ENCODE data around the gene MAP2K3.

The MAP2K3 gene

GRCh38 chr17:21284319-21285163 is at the start of gene MAP2K3:
TSS of gene MAP2K3 (plus strand) at chr17:21284711. CDS start at chr17:21284921, 210 bp downstream.
- peak; percentile 99 to 100 for DNase-seq

DNA sequence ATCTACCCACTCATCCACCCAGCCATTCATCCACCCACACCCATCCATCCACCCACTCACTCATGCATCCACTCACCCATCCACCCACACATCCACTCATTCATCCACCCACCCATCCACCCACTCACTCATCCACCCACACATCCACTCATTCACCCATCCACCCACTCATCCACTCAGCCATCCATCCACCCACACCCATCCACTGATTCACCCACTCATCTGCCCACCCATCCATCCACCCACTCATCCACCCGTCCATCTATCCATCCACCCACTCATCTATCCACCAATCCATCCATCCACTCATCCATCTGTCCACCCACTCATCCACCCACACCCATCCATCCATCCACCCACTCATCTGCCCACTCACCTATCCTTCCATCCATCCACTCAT is 48.6 kb upstream of the MAP2K3 start:
- DNase-seq = no peak

DNA sequence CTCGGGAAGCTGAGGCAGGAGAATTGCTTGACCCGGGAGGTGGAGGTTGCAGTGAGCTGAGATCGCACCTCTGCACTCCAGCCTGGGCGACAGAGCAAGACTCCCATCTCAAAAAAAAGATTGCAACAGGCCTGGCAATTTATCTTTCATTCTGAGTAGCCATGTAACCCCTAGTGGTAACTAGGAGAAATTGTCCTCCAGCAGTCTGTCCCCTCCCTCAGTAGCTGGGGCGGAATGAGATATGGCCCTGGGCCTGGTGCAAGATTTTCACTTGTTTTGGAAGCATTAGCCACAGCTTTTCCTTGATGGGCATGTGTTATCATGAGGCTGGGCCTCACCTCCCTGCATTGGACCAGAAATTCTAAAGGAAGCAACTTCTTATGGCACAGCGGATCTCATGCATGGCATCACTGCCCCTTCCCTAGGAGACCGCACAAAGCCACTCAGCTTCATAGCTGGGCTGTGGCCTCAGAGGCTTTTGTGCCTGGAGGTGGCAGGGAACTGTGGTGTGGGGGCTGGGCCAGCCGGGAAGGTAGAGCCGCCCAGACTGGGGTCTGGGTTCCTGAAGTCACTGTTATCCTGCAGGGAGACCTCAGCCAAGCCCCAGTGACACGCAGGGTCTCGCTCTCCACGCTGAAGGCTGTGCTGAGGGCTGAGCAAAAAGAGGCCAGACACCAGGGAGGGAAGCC is 44.7 kb upstream of the MAP2K3 start:
- DNase-seq = peak in 1 of 2 experiments; percentile 11

DNA sequence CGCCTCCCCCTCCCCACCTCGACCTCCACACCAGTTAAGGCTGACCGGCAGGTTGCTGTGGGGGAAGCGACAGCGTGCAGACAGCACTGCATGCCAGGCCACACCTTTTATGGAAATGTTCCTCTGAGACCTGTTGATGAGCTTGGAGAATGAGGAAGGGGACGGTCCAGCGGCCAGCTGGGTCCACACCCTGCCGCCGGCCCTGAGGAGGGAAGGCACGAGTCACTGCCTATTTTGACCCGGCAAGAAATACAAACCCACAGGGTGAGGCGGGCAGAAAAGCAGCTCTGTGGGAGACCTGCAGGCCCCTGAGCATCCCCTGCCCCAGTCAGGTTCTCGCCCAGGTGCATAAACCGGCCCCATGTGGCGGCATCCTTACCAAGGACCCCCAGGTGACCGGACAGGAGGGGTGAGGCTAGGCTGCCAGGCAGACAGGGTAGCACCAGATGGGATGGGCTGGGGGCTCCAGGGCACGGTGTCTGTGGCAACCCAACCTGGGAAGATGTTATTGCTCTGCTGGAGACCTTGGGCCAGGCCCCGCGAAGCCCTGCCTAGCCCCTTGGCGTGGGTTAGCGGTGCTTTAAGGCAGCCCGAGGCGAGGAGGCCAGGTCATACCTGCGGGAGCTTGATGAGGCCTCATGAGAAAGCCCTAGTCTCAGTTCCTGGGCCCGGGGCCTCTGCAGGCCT is 44.0 kb upstream of the MAP2K3 start:
- no peak for DNase-seq

DNA sequence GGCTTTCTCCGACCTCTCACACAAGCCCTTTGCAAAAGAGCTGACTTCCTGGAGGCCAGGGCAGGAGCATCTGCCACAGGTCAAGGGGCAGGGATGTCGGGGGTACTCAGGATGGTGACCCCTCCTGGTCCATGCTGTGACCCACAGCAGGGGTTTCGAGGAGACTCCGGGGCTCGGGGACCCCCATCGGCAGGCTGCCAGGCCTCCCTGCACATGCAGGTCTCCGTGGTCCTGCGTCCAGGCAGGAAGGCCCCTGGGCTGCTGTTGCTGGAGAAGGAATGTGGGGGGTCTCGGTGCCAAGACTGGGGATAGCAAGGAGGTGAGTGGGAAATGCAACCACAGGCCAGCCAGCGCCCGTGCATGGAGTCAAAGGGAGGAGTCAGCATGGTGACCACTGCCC is 42.9 kb upstream of the MAP2K3 start:
- no peak for DNase-seq

GRCh38 chr17:21242026-21242697 is 42.3 kb upstream of the MAP2K3 start:
- DNase-seq = no peak

- DNase-seq = no peak
These were observed 41.6 kb upstream of the MAP2K3 start for GRCh38 chr17:21242780-21243515.

DNA sequence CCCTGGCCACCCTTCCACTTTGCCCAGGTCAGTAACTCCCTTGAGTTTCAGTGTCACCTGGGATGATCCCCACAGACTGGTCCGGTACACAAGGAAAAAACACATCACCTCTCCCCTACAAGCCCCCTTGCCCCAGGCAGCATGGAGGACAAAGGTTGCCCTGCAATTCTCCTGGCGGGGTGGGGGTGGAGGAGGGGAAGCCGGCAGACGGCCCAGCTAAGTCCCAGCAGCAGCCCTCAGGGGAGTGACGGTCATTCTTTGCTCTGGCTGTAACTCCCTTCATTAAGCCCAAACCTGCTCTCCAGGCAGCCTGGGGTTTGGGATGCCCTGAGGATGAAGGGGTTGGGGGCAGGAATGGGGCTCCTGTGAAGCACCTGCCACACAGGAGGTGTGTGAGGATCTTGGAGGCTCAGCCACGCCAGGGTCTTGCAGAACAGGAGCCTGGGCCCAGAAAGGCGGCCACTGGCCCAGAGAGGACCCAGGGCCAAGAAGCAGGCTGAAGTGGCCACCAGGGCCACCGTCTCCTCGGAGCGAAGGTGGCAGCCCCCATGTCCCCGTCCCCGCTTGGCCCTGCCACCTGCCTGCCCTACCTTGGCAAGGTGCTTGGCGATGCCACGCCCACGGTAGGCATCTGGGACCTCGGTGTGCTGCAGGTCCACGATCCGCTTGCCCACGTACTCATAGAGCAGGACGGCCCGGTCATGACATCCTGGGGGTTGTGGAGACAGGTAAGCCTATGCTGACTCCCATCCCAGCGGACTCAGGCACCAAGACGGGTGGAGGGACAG is 40.8 kb upstream of the MAP2K3 start:
- DNase-seq = no peak

DNA sequence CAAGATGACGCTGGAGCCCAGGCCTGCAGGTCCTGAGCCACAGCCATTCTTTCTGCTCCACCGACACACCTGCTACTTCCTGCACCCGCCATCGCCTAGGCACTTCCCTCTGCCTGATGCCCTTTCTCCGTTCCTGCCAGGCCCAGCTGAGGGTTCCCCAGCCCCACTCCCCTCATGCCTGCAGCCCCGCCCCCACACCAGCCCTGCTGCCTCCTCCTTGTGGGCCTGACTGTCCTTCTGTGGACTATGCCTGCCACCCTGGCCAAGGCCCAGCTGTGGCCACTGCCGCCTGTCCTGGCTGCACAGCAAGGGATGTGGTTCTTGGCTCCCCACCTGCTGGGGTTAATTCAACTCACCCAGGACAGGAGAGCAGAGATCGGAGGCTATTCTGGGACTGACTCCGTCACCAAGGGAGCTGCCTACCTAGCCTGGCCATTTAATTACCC is 38.8 kb upstream of the MAP2K3 start:
- no peak for DNase-seq

GRCh38 chr17:21246698-21247097 is 37.8 kb upstream of the MAP2K3 start:
- no peak for DNase-seq

DNA sequence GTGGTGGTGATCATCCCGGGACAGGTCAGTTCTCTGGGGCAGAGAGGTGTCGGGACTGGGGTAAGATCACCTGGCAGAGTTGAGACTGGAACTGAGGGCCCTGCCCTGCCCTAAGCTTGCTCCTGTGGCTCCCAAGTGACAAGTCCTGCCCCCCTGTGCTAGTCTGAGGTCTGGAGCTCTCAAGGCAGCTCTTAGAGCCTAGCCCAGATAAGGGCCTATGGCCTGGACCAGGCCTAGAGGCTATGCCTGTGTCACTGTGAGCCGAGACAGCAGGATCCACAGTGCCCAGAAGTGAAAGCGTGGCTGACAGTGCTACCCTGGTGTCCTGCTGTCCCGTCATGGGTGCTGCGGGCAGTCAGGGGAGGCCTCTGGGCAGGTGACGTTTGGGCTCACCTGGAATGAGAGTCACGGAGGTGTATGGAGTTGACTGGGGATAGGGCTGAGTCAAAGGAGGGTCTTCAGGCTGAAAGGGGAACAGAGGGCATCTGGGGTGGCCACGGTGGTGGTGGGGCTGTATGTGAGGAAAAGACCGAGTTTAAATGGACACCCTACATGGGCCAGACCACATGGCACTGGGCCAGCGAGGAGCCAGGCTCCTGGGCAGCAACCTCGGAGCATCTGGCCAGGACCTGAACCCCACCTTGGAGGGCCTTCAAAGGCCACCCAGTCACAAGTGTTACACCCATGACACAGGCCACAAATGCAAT is 36.8 kb upstream of the MAP2K3 start:
- no peak for DNase-seq

DNA sequence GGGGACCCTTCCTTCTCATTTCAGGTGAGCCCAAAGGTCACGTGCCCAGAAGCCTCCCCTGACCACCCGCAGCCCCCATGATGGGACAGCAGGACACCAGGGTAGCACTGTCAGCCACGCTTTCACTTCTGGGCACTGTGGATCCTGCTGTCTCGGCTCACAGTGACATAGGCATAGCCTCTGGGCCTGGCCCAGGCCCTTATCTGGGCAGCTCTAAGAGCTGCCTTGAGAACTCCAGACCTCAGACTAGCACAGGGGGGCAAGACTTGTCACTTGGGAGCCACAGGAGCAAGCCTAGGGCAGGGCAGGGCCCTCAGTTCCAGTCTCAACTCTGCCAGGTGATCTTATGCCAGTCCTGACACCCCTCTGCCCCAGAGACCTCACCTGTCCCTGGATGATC is 36.0 kb upstream of the MAP2K3 start:
- no peak for DNase-seq

DNA sequence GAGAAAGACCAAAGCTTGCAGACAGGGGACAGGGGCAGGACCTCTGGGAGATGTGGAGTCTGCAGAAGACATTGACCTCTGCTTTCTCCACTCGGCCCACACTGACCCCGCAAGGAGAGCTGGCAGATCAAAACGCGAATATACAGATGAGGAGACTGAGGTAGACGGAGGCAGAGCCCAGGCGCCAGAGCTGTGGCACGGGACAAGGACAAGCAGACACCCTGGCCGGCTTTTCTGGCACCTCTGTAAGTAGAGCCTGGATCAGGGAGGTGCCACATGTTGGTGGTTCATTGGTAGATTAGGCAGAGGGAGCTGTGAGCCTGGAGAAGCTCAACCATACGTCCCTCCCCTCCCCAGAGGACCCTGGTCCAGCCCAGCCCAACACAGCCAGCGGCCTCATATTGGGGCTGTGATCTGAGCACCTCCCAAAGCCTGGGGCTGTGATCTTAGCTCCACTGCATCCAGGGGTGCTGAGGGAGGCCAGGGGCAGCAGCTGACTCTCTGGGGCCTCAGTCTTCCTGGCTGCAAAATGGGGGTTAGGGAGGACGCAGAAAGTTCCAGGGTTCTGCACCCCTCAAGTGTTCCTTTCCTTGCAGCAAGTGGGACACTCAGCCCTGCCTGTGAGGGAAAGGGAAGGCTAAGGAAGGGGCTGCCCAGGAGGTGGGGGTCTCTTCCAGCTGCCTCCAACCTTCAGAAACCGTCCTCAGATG is 35.3 kb upstream of the MAP2K3 start:
- no peak for DNase-seq

DNA sequence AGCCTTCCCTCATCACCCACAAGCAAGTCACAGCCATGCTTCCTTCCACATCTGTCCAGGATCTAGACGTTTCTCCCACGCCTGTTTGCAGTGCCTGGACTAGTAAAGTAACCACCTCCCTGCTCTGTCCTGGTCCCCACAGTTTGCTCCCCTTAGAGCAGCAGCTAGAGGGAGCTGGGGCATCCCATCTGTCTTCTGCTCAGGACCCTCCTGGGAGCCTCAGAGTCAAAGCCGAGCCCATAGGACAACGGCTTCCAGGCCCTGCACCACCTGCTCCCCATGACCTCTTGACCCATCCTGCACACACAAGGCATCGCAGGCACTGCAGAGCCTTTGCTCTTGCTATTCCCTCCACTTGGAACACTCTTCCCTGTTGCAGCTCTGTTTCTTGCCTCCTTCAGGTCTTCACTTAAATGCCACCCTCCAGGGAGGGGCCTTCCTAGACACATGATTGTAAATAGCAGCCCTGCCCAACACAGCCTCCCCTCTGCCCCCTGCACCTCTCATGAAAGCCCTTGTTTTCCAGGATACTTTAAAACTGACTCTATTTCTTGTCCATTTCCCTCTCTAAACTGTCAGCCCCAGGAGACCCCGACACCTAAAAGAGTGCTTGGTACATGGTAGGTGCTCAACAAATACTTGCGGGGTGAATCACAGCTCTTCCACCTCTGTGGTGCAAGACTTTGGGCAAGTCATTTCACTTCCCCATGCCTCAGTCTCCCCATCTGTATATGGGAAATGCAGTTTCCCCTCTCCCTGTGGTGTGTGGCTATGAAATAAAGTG is 34.4 kb upstream of the MAP2K3 start:
- DNase-seq = no peak

GRCh38 chr17:21250854-21251253 is 33.7 kb upstream of the MAP2K3 start:
- no peak for DNase-seq

GRCh38 chr17:21251337-21252010 is 33.0 kb upstream of the MAP2K3 start:
- DNase-seq = no peak

GRCh38 chr17:21252289-21252795 is 32.2 kb upstream of the MAP2K3 start:
- no peak for DNase-seq
